ENCODE data around the gene C10orf143.

DNA sequence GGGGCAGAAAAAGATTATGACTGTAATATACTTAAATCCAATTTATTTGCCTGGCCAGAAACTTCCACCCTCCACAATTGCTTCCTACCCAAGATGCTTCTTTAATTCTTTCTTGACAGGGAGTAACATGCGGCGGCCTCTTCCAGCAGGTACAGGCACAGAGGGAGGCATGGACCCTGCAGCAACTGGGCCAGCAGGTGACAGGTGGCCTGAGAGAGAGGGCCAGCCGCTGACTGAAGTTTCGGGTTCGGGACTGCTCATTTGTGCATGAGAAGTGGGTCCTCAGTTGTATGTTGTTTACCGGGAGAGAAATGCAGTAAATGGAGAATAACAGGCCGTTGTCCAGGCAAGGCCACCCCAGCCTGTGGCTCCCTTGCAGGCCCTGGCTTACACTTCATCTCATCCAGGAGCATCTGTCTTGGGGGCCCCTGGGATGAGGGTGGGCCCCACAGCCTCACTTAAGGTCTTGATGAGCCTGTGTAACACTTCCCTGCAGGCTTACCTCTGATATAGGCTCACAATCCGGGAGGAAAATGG is 72.5 kb downstream of the C10orf143 start:
- TF ChIP-seq, protein P1, sequence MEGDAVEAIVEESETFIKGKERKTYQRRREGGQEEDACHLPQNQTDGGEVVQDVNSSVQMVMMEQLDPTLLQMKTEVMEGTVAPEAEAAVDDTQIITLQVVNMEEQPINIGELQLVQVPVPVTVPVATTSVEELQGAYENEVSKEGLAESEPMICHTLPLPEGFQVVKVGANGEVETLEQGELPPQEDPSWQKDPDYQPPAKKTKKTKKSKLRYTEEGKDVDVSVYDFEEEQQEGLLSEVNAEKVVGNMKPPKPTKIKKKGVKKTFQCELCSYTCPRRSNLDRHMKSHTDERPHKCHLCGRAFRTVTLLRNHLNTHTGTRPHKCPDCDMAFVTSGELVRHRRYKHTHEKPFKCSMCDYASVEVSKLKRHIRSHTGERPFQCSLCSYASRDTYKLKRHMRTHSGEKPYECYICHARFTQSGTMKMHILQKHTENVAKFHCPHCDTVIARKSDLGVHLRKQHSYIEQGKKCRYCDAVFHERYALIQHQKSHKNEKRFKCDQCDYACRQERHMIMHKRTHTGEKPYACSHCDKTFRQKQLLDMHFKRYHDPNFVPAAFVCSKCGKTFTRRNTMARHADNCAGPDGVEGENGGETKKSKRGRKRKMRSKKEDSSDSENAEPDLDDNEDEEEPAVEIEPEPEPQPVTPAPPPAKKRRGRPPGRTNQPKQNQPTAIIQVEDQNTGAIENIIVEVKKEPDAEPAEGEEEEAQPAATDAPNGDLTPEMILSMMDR (IDR thresholded peaks at IDR 0.05): no peak
- TF ChIP-seq POLR2A (IDR thresholded peaks at IDR 0.05): no peak
